ENCODE results near the gene EMC9. TPM values are rescaled to one million over a fixed set of nuclear protein-coding genes. Genes with fewer than 3 reads are reported as not detected.

The EMC9 gene
- total RNA-seq, 1 experiment from 2014 or later, result 26.7 TPM

DNA sequence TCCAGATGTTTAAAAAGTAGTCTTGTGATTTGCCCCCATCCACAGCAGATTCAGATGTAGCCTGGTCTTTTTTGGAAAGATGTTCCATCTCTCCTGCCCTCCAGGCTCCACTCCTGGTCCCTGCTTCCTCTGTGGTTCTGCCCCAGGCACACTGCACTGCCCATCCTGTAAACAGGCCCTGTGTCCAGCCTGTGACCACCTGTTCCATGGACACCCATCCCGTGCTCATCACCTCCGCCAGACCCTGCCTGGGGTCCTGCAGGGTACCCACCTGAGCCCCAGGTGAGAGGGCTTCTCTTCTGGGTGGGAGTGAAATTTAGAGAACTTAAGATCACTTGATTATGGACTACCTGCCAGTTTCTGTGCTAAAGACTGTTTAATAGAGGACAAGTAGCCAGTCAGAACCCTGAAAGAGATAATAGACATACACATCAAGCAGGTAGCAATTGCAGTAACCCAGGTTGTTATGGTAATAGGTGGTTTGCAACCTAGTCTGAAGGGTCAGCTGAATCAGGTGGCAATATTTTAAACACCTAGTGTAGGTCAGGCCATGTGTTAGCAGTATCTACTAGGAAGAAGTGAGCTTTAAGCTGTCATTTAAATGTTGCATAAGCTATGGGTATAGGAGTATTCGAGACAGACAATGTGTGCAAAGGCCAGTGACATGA, 8.0 kb upstream of the EMC9 start:
- DNase-seq (ENCODE audit: low spot score), result no peak

DNA sequence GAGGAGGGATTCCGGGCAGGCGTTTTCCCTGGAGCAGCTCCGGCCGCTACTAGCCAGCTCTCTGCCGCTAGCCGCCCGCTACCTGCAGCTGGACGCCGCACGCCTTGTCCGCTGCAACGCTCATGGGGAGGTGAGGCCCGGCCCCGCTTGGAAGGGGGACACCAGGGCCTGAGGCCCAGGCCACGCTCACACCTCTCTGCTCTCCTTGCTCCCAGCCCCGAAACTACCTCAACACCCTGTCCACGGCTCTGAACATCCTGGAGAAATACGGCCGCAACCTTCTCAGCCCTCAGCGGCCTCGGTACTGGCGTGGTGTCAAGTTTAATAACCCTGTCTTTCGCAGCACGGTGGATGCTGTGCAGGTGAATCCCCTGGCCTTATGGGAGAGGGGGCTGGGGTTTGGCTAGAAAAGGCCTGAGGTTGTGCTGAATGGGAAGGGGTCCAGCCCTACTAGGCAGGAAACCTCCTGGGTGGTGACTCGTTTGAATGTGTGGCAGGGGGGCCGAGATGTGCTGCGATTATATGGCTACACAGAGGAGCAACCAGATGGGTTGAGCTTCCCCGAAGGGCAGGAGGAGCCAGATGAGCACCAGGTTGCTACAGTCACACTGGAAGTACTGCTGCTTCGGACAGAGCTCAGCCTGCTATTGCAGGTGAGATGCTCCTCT, 6.5 kb upstream of the EMC9 start:
- DNase-seq (ENCODE audit: low spot score), result no peak

DNA sequence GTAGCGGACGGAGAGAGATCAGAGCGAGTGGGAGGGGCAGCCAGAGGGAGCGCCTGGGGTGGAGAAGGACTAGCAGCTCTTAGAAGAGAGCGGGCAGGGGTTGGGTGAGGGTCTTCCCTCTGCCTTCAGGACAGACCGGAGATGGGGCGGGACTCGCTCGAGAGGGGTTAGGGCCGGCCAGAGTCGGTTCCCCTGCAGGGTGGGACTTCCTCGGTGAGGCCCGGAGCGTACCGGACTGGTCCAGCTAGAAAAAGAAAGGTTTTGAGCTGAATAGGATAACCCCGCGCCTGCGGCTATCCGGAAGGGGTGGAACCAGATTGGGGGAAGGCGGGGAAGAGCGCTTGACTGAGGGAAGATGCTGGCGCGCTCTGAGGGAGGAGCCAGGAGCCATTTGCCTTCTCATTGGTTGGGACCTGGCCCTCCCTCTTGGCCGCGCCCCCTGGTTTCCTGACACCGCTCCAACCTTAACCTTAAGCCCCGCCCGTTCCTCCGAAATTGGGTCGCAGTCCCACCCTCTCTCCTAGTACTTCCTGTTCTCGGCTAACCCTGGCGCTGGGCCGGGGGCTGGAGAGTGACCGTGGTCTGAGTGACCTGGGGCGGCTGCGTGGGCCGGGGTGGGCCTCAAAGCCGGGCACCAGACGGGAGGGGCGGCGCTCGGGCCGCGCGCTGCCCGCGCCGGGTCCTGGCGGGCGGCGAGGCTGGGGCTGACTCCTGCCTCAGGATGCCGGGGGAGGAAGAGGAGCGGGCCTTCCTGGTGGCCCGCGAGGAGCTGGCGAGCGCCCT, 5.8 kb upstream of the EMC9 start, which contains the start of gene RNF31:
TSS of gene RNF31 (plus strand) at position 521 of the 783 bp plus-strand sequence. CDS start at position 722, 201 bp downstream.
- peak; percentile 98 for DNase-seq (ENCODE audit: low spot score)

DNA sequence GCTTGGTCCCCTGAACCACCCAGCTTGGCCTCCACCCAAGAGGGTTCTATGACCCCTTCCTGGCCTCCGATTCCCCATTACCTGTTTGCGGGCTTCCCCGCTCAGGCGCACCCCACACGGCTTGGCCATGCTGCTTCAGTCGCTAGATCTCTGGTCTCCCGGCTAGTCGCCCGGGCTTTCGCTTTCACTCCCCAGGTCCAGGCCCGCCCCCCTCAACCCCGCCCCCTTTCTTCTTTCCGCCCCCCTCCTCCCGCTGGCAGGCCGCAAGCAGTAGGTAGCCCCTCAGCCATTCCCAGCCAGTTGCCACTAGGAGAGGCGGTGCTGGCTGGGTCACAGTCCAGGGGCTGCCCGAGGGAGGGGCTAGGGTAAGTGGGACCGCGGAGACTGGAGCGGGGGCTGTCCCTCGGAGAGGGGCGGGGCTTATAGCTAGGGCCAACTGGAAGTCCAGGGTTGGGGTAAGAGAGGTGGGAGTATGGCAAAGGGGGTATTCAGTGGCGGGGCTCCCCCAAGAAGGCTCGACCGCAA, 5.1 kb upstream of the EMC9 start, which contains the start of gene PSME2:
TSS of gene PSME2 (minus strand) at position 158 of the 525 bp plus-strand sequence. CDS start at position 129, 29 bp downstream.
- peak; percentile 98 for DNase-seq (ENCODE audit: low spot score)

DNA sequence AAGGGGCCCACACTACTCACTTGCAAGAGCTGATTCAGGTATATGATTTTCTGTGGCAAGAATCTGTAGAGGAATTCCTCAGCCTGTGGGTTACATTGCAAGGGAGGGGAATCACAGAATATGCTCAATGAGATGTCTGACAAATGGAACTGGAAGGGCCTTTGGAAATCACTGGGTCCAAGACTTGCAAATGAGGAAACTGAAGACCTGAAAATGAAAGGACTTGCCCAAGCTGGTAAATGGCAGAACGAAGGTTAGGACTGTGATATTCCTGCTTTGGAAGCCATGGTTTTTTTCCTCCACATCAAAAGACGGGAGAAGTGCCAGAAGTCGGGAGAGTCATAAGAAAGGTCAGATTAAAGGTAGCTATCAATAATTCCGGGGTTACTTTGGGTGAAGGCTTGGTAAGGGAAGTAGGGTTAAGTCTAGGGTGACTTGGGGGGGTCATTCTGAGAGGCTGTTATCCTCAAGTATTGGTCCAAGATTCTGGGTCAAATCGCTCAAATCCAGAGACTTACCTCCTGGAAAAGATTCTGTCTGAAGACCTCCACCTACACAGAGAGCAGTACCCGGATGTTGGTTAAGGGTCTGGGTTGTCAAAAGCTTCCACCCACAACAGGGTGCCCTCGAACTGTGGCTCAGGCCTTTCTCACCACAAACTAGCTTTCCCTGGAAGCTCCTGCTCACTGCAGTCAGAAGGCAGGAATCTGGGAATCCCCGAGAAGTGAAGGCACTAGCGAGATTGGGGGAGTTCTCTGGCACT, 4.5 kb upstream of the EMC9 start:
- DNase-seq (ENCODE audit: low spot score), result no peak

DNA sequence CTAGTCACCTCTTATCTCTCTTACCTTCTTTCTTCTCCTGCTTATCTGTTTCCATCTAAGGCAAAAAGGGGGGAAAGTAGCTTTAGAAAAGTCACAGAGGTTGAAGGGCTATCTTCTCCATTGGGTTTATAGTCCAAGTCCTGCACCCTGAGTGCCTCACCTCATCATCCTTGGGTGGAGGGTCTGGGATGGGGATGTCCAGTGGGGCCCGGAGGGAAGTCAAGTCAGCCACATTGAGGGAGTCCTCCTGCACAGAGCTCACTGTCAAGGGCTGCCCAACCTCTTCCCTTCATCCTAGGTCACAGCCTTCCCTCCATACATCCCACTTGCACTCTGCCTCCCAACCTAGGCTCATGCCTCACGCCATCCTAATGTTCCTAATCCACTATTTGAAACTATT, 3.8 kb upstream of the EMC9 start:
- no peak for DNase-seq (ENCODE audit: low spot score)

DNA sequence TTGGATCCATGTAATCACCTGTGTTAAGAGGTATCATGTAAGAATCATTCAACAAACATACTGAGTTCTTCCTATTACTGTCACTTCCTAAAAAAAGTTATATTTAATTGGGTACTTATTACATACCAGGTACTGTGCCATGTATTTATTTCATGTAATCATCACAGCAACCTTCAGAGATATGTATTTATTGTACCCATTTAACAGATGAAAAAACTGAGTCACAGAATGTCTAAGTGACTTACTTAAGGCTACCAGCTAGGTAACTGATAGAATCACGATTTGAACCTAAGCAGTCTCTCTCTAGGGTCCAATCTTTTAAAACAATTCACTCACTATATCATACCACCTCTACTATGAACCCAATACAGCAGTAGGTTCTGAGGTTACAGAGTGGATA, 3.1 kb upstream of the EMC9 start:
- DNase-seq (ENCODE audit: low spot score), result no peak

DNA sequence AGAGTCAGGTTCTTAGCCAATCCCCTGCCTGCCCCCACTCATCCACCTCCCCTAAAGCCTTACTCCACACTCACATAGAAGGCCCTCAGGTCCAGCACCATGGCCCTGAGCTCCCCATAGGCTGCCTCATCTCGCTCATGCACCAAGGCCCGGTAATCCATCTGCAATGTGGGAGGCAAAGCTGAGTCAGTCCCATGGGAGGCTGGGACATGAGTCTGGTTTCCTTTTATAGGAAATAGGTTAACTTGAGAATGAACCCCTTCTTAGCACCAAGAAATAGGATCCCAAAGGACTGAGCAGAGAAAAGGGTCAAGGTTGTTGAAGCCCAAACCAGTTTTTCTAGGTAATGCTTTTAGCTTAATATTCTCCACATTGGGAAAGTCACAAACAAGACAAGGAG, 2.1 kb upstream of the EMC9 start:
- DNase-seq (ENCODE audit: low spot score), result no peak

DNA sequence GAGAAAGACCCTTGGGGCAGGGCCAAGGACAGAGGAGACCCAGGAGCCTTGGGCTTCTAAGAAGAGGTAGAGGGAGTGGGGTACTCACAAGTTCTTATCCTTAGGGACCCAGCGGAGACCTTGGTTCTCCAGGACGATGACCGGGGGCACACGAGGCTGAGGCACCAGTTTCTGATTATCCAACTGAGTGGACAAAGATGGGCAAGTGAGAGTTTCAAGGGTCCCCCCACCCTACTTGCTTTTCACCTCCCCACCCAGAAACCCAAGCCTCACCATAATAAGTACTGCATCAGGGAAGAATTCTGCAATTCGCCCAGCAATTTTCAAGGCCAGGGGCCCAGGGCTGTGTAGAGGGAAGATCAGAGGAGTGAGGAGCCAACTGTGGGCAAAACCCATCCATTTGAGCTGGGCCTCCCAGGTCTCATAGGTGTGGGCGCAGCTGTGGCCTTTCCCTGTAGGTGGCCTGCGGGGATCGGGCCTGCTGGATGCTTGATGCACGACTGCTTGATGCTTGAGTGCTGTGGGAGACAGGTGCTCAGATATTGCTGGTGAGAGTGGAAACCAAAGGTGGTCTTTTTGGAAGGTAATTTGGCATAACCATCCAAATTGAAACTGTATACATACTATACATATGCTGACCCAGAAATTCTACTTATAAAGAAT, 2.0 kb downstream of the EMC9 start:
- DNase-seq (ENCODE audit: low spot score), result no peak

DNA sequence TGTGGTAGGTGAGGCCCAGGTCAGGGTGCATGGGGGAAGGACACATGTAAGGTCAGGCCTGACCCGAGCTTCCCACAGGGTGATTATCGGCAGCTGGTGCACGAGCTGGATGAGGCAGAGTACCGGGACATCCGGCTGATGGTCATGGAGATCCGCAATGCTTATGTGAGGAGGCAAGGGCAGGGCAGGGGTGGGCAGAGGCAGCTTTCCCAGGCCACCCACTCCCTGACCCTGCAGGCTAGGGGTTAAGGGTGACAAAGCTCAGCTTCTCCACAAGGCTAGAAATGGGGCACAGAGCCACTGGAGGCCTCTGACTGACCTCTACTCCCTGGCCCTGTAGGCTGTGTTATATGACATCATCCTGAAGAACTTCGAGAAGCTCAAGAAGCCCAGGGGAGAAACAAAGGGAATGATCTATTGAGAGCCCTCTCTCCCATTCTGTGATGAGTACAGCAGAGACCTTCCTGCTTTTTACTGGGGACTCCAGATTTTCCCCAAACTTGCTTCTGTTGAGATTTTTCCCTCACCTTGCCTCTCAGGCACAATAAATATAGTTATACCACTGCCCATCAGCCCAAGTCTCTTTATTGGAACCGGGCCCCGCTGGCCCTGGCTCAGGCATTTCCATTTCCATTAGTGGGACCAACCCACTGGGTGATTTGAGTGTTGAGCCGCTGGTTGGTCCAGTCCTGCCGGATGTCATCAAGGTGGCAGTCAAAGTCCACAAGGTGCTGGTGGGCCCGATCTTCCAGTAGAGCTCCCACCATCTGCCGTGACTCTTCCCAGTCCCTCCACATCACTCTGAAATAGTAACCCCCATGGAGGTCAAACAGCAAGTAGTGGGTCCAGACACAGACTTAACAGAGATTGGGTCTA, 2.8 kb downstream of the EMC9 start:
- no peak for DNase-seq (ENCODE audit: low spot score)

DNA sequence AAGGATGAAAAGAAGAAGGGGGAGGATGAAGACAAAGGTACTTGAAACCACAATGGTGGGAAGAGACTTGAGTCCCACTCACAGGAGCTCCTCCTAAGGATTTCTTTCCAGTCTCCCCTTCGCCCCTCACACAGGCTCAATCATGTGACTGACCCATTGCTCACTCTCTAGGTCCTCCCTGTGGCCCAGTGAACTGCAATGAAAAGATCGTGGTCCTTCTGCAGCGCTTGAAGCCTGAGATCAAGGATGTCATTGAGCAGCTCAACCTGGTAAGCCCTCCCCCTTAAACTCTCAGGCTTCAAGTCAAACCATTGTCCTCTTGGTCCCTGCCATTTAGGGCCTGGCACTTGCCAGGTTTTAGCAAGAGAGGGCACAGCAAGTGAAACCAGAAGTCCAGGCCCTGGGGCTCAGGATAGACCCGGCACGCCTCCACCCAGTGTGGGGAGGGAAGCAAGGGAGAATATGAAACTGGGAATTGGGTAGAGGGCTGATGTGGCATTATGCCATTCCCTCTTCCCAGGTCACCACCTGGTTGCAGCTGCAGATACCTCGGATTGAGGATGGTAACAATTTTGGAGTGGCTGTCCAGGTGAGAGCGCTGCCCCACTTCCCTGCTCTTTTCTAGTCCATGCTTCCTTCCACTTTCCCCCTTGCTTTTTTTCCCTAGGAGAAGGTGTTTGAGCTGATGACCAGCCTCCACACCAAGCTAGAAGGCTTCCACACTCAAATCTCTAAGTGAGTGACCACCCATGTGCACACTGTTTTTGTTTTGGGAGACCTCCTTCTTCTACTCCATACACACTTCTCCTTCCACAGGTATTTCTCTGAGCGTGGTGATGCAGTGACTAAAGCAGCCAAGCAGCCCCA, 3.6 kb downstream of the EMC9 start:
- no peak for DNase-seq (ENCODE audit: low spot score)

DNA sequence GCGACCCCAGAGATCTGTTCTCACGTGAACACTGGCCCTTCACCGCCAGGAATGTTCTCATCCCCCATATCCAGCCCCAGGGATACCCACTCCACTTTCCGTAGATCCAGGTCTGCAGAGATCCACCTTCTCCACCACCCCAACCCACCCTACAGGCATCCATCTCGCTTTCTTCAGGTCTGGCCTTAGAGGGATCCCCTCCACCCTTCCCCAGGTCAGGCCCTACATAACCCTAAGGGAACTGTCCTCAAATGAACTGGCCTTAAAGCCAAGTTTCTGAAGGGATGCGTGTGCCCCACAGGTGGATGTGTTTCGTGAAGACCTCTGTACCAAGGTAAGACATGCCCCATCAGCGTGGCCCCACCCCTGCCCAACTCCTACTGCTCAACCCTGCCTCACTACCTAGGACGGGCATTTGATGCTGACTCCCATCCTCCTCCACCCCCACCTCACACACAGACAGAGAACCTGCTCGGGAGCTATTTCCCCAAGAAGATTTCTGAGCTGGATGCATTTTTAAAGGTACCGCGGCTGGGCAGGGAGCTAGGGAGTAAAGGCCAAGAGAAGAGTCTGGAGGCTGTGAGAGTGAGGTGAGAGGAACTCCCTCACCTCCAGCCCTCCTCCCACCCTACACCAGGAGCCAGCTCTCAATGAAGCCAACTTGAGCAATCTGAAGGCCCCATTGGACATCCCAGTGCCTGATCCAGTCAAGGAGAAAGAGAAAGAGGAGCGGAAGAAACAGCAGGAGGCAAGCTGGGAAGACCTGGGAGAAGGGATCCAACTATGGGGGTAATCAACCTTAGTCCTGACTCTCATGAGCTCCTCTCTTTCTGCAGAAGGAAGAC, 4.5 kb downstream of the EMC9 start:
- no peak for DNase-seq (ENCODE audit: low spot score)

DNA sequence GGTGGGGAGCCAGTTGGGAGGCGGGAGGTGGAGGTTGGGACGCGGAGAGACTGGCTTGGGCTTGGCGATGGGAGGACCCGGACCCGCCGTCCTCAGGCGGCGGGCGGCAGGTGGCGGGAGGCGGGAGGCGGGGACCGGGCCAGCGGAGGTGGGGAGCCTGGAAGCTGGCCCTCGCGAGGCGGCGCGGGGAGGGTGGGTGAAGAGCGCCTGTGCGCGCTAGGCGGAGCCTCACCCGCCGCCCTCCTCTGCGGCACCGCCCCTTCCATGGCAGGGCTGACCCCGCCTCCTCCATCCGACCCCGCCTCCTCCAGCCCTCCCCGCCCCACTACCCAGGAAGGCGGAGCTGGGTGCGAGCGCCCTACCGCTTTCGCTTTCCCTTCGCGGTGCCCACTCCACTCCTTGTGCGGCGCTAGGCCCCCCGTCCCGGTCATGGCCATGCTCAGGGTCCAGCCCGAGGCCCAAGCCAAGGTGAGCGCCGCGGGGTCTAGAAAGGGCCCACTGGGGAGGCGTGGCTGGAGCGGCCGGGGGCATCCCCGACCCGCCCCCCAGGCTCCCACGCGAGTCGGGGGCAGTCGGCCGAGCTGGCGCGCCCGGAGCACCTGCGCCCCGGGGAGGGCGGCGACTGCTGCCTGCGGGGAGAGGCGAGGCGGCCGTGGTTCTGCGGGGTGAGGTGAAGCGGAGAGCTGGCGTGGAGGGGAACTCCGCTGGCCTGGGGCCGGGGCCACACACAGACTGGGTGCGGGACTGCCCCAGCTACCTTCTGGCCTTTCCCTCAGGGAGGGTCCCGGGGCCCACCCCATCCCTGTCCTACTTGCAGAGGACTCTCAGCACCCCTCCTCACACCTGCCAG, 5.3 kb downstream of the EMC9 start, which contains the start of gene PSME1:
TSS of gene PSME1 (plus strand) at position 361 of the 850 bp plus-strand sequence. CDS start at position 430, 69 bp downstream.
- peak; percentile 77 for DNase-seq (ENCODE audit: low spot score)

DNA sequence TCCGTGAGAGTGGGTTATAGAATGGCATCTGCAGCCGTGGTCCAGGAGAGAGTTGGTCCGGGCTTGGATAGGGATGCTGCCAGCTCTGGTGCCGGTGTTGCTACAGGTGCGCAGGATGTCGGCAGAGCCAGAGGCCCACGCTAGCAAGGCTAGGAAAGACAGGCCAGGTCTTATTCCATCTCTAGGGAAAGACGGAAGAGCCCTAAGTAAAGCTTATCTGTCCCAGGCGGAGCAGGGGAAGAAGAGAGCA, 5.9 kb downstream of the EMC9 start:
- DNase-seq (ENCODE audit: low spot score), result no peak

DNA sequence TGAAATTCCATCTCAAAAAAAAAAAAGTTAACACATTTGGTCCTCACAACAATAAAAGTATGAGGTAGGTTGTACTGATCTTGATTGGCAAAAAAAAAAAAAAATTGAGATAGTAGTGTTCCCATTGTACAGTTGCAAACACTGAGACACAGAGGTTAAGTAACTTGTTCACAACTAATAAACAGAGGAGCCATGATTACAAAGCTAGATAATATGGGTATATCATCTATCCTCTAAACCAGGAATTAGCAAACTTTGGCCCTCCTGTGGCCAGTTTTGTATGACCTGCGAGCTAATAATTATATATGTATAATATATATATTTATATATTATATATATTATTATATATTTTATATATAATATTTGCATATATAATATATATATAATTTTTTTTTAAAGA, 7.7 kb downstream of the EMC9 start:
- DNase-seq (ENCODE audit: low spot score), result no peak

DNA sequence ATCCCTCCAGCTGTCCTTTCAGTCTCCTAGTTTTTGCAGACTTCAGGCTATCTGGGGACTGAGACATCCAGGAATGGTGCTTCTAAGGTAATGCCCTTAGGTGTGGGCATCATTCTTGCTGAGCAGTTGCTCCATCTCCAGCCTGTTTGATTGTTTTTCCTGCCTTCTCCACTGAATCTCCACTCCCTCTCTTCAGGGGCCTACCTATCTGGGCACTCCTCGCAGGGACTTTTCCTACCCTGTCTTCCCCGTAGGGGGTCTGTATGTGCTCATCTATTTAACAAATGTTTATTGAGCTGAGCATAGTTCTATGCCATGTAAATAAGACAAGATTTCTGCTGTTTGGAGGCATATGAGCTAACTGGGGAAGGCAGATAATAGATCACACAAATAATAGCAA, 8.4 kb downstream of the EMC9 start:
- DNase-seq (ENCODE audit: low spot score), result no peak

DNA sequence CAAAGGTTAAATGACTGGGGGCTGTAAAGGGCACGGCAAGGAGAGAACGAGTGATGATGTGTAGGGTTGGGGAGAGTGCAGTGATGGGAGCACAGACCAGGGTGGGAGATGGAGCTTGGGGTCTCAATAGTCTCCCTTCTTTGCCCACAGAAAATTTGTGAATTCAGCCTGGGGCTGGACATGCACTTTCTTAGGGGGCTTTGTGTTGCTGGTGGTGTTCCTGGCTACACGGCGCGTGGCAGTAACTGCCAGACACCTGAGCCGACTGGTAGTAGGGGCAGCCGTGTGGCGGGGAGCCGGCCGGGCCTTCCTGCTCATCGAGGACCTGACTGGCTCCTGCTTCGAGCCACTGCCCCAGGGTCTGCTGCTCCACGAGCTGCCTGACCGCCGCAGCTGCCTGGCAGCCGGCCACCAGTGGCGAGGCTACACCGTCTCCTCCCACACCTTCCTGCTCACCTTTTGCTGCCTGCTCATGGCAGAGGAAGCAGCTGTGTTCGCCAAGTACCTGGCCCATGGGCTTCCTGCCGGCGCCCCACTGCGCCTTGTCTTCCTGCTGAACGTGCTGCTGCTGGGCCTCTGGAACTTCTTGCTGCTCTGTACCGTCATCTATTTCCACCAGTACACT, 9.2 kb downstream of the EMC9 start:
- DNase-seq (ENCODE audit: low spot score), result no peak
